ENCODE results near the gene TLR1. TPM values are rescaled to one million over a fixed set of nuclear protein-coding genes. Genes with fewer than 3 reads are reported as not detected.

Gene TLR1
- total and polyA plus RNA-seq, 2 donors = 4.4 to 17.2 TPM

GRCh38 chr4:38752941-38753806, 51.4 kb downstream of the TLR1 start:
- no peak overlapping the region for H3K27ac ChIP-seq (ENCODE audit: low read depth)
- no peak overlapping the region for H3K4me3 ChIP-seq (ENCODE audit: low read depth, low read length)
- no peaks in the 10 kb centered on the region for H3K36me3 ChIP-seq (ENCODE audit: insufficient read depth)
- DNase-seq (ENCODE audit: extremely low spot score) = peak; percentile 82
- 29% methylated on average over 19 of the region's 19 CpGs for WGBS
- no peaks in the 10 kb centered on the region for H3K4me1 ChIP-seq (ENCODE audit: insufficient read depth)

DNA sequence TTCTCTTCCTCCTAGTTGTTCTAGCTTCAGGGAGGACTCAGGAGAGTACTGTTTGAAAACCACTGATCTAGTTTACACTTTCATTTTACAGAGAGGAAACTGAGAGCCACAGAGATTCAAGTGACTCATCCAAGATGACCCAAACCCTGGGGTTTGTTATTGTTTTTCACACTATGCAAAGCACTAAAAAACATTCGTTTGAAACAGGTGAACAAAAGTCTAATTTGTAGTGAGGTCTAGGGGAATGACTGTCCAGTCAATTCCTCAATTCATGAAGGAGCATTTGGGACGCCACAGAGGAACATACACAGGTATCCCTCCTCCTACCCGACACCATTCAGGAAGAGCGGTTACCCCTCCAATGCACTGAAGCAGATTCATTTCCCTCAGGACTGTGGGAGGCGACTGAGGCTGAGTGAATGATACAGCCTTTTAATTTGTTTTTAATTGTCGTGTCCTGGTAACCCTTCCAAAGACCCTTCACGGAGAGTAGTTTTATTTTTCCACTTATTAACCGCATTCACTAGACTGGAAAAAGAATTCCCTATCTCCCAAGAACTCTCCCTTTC, 52.1 kb downstream of the TLR1 start:
- DNase-seq (ENCODE audit: extremely low spot score) = no peak
- Histone ChIP-seq H3K4me3 (ENCODE audit: low read depth, low read length) (no peak overlapping the region), H3K27ac (ENCODE audit: low read depth) (no peak overlapping the region), H3K36me3 (ENCODE audit: insufficient read depth) (no peaks in the 10 kb centered on the region), H3K4me1 (ENCODE audit: insufficient read depth) (no peaks in the 10 kb centered on the region)
- WGBS = 45% methylated on average over 8 of the region's 8 CpGs

DNA sequence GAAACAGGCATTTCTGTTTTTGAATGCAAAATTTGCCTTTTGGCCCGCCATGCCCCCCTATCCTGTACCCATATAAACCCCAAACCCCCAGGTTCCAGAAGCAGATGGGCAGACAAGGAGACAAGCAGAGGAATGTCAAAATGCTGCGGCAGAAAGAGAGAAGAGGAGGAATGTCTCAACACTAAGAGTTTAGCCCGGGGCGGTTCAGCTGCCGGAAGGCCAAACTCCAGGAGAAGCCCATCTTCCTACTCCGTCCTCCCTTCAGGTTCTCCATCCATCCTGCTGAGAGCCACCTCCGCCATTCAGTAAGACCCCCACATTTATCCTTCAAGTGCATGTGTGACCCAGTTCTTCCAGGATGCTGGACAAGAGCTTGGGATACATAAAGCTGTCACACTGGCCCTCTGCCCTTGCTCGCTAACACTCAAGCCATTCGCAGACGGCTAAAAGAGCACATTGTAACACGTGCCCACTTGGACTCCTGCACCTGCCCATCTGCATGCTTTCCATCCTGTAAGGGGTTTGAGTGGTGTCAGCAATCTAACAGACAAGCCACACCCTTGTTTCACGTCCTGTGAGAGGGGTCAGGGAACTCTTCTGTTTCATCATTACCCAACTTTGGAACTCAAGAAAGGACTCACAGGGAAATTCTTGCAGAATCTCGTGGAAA, 53.1 kb downstream of the TLR1 start:
- Histone ChIP-seq H3K36me3 (ENCODE audit: insufficient read depth) (no peaks in the 10 kb centered on the region), H3K27ac (ENCODE audit: low read depth) (no peak overlapping the region), H3K4me1 (ENCODE audit: insufficient read depth) (no peaks in the 10 kb centered on the region), H3K4me3 (ENCODE audit: low read depth, low read length) (no peak overlapping the region)
- no peak for DNase-seq (ENCODE audit: extremely low spot score)
- 91% methylated on average over 13 of the region's 13 CpGs for WGBS

DNA sequence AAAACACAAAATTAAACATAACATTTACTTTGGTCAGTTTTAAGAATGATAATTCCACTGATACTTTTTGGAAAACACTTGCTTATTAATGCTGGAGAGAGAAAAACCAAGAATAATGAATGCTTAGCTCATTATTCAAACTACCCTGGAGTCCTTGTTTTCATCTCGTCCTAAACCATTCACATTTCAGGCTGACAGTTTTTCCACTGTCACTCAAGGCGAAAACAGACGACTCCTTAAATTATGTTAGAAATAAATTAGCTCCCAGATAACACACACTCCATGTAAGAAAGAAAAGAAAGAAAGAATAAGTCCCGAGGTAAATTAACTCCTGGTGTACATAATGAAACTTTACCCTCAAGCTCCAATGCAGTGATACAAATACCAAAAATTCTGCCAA, 55.3 kb downstream of the TLR1 start:
- H3K4me1 ChIP-seq (ENCODE audit: insufficient read depth) = no peaks in the 10 kb centered on the region
- no peaks in the 10 kb centered on the region for H3K36me3 ChIP-seq (ENCODE audit: insufficient read depth)
- DNase-seq (ENCODE audit: extremely low spot score) = no peak
- no peak overlapping the region for H3K27ac ChIP-seq (ENCODE audit: low read depth)
- no peak overlapping the region for H3K4me3 ChIP-seq (ENCODE audit: low read depth, low read length)
- WGBS = 84% methylated on average over 4 of the region's 4 CpGs

- Histone ChIP-seq H3K27ac (ENCODE audit: low read depth) (no peak overlapping the region), H3K4me1 (ENCODE audit: insufficient read depth) (no peaks in the 10 kb centered on the region), H3K4me3 (ENCODE audit: low read depth, low read length) (no peak overlapping the region), H3K36me3 (ENCODE audit: insufficient read depth) (no peaks in the 10 kb centered on the region)
- no peak for DNase-seq (ENCODE audit: extremely low spot score)
Measured at GRCh38 chr4:38747629-38748028, 57.0 kb downstream of the TLR1 start.

Small RNAs within 50 kb of the gene (small RNA-seq; reads per million reads assigned to genes)
- gene RNA5SP158 = not detected

Other genes with a start within 250 kb of the TLR1 start
- 65.0 TPM for gene KLF3, start 140.6 kb downstream of the TLR1 start, total RNA-seq
- 25.7 TPM for gene KLF3, start 140.6 kb downstream of the TLR1 start, polyA plus RNA-seq
- gene TLR10, start 21.8 kb downstream of the TLR1 start, total RNA-seq = 3.0 TPM
- 0.05 TPM for gene TLR10, start 21.8 kb downstream of the TLR1 start, polyA plus RNA-seq
- gene TLR6, start 52.0 kb upstream of the TLR1 start, total RNA-seq = 8.8 TPM
- 0.58 TPM for gene TLR6, start 52.0 kb upstream of the TLR1 start, polyA plus RNA-seq
- gene FAM114A1, start 63.0 kb upstream of the TLR1 start, total RNA-seq = 186 TPM
- 65.8 TPM for gene FAM114A1, start 63.0 kb upstream of the TLR1 start, polyA plus RNA-seq
- 0.74 TPM for gene TMEM156, start 227.6 kb upstream of the TLR1 start, total RNA-seq
- gene TMEM156, start 227.6 kb upstream of the TLR1 start, polyA plus RNA-seq = 0.53 TPM